Lower lobe of right lung (tissue), 2 donors: ENCODE measurements around the gene ZNF594. TPM values are rescaled to one million over a fixed set of nuclear protein-coding genes. Genes with fewer than 3 reads are reported as not detected.
"Not testable (repeated sequence)": the region's sequence is repeated elsewhere in the genome, so short reads cannot be mapped to it uniquely, and the experiment has no call there.

ENCODE experiments used
- ATAC-seq, 2 donors: fragments of 200-7000 bp; cut with Tn5 transposase; one replicate each; pipeline ENCODE4 v1.9.1; 2020 to 2022; ENCODE audit warnings: mild to moderate bottlenecking in 2 of 2, moderate library complexity in 2 of 2
- DNase-seq: peaks from one replicate; pipeline ENCODE4 v3.0.0-alpha.2; 2020
- H3K27ac ChIP-seq: fragments of 200-600 bp; one replicate; pipeline ENCODE4 v1.8.0; 2022
- H3K27me3 ChIP-seq: fragments of 200-600 bp; one replicate; pipeline ENCODE4 v1.8.0; 2022; ENCODE audit warnings: low read depth
- H3K36me3 ChIP-seq: fragments of 200-600 bp; one replicate; pipeline ENCODE4 v1.8.0; 2022; ENCODE audit warnings: mild to moderate bottlenecking
- H3K4me1 ChIP-seq: fragments of 200-600 bp; one replicate; pipeline ENCODE4 v1.8.0; 2022
- H3K4me3 ChIP-seq: fragments of 200-600 bp; one replicate; pipeline ENCODE4 v1.8.0; 2022; ENCODE audit warnings: mild to moderate bottlenecking
- H3K9me3 ChIP-seq: fragments of 200-600 bp; one replicate; pipeline ENCODE4 v1.8.0; 2022
- intact Hi-C: fragments of 100-400 bp; cut with DNase I; formaldehyde crosslinking; loops from one replicate; pipeline ENCODE4 v1.11.0; 2022
- total RNA-seq: library from RNA; stranded (reverse); fragmentation: NEBNext Ultra II Directional; extraction: Animal tissue kit (Norgen Biotek cat#: 25700); gene quantifications from one replicate; pipeline ENCODE4 v1.2.1, GENCODE V29; 2021
- TF ChIP-seq, protein P1 (sequence below): fragments of 200-600 bp; IDR thresholded peaks from one replicate; pipeline ENCODE4 v1.8.0; 2022; ENCODE audit warnings: antibody characterized with exemption, mild to moderate bottlenecking
- donor health status: DM: no; HTN: yes; CAD: no; lungs with severe emphysema.

The ZNF594 gene
- total RNA-seq, 1 donor from 2014 or later: 8.7 TPM

DNA sequence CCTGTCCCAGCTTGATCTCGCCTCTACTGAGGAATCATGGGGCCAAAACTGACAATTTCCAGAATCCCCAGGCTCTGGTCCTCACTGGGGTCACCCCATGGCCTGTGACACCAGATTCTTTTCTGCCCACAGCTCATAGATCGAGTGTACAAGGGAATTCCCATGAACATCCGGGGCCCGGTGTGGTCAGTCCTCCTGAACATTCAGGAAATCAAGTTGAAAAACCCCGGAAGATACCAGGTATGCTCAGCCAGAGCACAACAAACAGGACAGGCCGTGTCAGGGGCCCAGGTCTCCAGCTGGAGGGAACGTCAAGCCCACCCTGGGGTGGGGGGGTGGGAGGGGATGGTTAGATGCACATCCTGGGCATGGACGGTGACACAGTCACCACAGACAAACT lies 58.4 kb downstream of the ZNF594 start:
- Histone ChIP-seq H3K27me3 (no peaks in the 10 kb centered on the region), H3K4me1 (no peaks in the 10 kb centered on the region), H3K9me3 (no peaks in the 10 kb centered on the region), H3K4me3 (no peak overlapping the region), H3K27ac (no peak overlapping the region), H3K36me3 (no peaks in the 10 kb centered on the region)
- no peak for ATAC-seq
- TF ChIP-seq, protein P1, sequence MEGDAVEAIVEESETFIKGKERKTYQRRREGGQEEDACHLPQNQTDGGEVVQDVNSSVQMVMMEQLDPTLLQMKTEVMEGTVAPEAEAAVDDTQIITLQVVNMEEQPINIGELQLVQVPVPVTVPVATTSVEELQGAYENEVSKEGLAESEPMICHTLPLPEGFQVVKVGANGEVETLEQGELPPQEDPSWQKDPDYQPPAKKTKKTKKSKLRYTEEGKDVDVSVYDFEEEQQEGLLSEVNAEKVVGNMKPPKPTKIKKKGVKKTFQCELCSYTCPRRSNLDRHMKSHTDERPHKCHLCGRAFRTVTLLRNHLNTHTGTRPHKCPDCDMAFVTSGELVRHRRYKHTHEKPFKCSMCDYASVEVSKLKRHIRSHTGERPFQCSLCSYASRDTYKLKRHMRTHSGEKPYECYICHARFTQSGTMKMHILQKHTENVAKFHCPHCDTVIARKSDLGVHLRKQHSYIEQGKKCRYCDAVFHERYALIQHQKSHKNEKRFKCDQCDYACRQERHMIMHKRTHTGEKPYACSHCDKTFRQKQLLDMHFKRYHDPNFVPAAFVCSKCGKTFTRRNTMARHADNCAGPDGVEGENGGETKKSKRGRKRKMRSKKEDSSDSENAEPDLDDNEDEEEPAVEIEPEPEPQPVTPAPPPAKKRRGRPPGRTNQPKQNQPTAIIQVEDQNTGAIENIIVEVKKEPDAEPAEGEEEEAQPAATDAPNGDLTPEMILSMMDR: no peak
- no peak for DNase-seq
- intact Hi-C loops: no loop called here

DNA sequence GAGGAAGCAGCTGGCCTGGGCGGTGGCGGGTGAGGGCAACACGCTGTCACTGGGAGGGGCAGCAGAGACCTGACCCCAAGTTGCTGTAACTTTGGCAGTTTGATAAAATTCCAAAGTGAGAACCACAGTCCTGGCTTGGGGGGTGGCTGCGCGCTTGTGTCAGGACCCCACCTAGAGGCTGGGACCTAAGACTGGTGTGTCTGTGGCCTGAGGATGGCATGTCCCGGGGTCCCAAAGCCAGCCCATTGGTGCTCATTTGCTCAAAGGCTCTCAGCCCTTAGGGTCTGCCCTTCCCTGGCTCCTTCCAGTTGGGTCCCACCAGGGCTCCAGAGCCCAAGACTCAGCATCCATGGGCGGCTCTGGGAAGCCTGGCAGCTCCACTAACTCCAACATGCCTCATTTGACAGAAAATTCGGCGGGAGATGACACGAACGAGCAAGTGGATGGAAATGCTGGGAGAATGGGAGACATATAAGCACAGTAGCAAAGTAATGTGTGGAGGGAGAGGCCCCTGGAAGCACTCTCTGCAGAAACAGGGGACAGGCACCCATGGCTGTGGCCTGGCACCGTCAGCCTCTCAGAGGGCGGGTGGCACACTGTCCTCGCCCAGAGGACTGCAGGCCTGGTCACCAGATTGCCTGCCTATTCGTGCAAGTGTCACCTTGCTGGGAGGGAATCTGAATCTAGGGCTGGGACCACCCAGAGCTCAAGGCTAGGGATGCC lies 59.0 kb downstream of the ZNF594 start:
- H3K4me3 ChIP-seq, H3K9me3 ChIP-seq, H3K27ac ChIP-seq, H3K27me3 ChIP-seq, H3K4me1 ChIP-seq, H3K36me3 ChIP-seq, intact Hi-C loops, ATAC-seq: not testable (repeated sequence)
- peak; percentile 28 for DNase-seq

DNA sequence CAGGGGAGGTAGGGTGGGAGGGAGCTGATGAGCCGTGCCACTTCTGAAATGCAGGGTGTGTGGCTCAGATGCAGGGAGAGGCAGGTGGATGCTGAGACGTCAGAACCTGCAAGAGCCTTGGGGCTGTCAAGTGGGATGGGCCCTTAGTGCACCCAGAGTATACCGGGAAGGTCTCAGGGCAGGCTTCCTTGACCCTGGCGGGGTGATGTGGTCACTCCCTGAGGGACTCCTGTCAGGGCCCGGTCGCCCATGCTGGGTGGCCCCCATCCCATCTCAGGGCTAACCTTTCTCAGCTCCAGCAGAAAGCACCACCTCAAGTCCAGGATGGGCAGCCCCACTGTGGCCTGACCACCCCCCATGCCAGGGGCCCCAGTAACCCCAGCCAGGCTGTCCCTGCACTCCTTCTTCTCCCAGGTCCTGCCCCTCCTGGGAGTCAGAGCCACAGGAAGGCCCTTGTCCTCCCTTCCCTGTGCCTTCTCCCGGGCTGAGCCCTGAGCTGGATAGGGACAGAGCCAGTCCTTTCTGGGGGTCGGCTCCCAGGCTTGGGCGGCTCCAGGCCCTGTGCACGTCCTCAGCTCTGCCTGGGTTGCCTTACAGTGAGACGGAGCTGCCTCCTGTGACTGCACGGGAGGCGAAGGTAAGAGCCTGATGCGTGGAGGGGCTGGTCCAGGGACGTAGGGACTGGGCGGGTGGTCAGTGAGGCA lies 59.7 kb downstream of the ZNF594 start:
- intact Hi-C loops, H3K9me3 ChIP-seq, H3K4me1 ChIP-seq, ATAC-seq, DNase-seq, H3K36me3 ChIP-seq, H3K27ac ChIP-seq, H3K27me3 ChIP-seq, H3K4me3 ChIP-seq: not testable (repeated sequence)

DNA sequence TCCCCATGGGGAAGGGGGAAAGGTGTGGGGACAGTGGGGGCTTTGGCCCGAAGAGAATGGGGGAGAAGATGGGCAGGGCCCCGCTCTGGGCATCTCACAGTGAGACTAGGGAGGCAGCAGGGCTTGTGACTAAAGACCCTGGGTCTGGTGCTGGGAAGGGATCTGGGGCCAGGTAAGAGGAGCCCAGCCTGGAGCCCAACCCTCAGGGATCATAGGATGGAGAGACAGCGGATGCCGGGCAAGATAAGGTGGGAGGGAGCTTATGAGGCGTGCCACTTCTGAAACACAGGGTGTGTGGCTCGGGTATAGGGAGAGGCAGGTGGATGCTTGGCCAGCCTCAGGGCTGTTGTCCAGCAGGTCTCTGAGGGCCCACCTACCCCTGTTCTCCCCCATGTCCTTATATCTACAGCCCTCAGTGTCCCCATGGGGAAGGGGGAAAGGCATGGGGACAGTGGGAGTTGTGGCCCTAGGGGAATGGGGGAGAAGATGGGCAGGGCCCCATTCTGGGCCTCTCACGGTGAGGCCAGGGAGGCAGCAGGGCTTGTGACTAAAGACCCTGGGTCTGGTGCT lies 60.4 kb downstream of the ZNF594 start:
- no peak overlapping the region for H3K4me3 ChIP-seq
- intact Hi-C loops: no loop called here
- DNase-seq (no peak), ATAC-seq (no peak)
- no peaks in the 10 kb centered on the region for H3K9me3 ChIP-seq
- no peaks in the 10 kb centered on the region for H3K36me3 ChIP-seq
- H3K27me3 ChIP-seq: no peaks in the 10 kb centered on the region
- TF ChIP-seq, protein P1: no peak
- H3K27ac ChIP-seq: no peak overlapping the region
- no peaks in the 10 kb centered on the region for H3K4me1 ChIP-seq

DNA sequence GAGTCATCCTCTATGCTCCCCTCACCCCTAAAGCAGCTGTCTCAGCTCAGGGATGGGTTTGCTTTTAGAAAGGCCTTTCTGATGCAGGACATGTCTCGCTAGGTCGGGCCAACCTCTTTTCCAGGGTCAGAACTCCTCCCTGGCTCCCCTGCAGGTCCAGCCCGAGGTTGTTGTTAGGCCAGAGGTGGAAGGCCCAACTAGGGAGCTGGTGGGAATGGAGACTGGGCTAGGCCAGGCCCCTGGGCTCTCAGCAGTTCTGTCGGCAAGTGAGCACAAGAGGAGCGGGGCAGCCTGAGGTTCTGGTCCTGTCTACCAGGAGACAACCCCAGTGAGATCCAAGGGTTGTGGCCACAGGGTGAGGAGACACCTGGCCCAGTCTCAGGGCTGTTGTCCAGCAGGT lies 61.0 kb downstream of the ZNF594 start:
- DNase-seq, H3K4me1 ChIP-seq, H3K27ac ChIP-seq, H3K4me3 ChIP-seq, ATAC-seq, H3K27me3 ChIP-seq, intact Hi-C loops, H3K9me3 ChIP-seq, H3K36me3 ChIP-seq: not testable (repeated sequence)

DNA sequence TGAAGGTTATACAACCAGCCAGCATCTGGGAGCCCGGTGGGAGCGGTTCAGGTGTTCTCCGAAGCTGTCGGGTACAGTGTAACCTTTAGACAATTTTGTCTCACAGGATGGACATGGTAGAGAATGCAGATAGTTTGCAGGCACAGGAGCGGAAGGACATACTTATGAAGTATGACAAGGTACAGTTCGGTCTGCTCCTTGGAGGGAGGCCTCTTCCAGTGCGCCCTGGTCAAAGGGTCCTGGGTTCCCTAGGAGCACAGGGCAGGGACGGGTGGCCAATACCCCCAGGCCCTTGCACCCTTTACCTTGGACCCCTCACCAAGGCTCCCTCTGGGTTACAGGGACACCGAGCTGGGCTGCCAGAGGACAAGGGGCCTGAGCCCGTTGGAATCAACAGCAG lies 61.4 kb downstream of the ZNF594 start:
- H3K4me1 ChIP-seq, H3K27me3 ChIP-seq, intact Hi-C loops, ATAC-seq, H3K9me3 ChIP-seq, H3K4me3 ChIP-seq, H3K27ac ChIP-seq, H3K36me3 ChIP-seq, DNase-seq: not testable (repeated sequence)

DNA sequence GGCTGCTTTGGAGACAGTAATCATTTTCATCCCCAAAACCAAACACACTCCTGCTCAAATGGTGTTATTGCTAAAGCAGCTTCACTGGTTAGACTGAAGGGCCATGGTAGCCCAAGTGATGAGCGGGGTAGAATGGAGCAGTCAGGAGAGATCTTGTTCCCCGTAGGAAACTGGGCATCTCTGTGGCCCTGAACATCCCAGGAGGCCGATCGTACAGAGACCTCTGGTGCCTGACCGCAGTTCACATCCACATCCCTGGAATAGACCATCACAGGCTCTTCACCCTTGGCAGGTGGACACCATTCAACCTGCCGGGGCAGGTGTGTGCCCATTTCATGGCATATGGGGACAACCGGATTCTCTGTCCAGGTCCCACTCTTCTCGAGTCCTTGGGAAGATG lies 61.9 kb downstream of the ZNF594 start:
- DNase-seq, H3K27ac ChIP-seq, H3K9me3 ChIP-seq, ATAC-seq, H3K36me3 ChIP-seq, H3K4me1 ChIP-seq, intact Hi-C loops, H3K27me3 ChIP-seq, H3K4me3 ChIP-seq: not testable (repeated sequence)

Other genes with a start within 250 kb of the ZNF594 start
- 528 TPM for gene PFN1, start 243.3 kb downstream of the ZNF594 start, total RNA-seq
- gene ENO3, start 240.7 kb downstream of the ZNF594 start, total RNA-seq: 8.2 TPM
- 56.3 TPM for gene SPAG7, start 224.1 kb downstream of the ZNF594 start, total RNA-seq
- gene CAMTA2, start 204.2 kb downstream of the ZNF594 start, total RNA-seq: 49.9 TPM
- 1.9 TPM for gene INCA1, start 194.3 kb downstream of the ZNF594 start, total RNA-seq
- gene KIF1C, start 193.9 kb downstream of the ZNF594 start, total RNA-seq: 182 TPM
- 0.86 TPM for gene SLC52A1, start 156.4 kb downstream of the ZNF594 start, total RNA-seq
- 7.1 TPM for gene ZFP3, start 113.4 kb downstream of the ZNF594 start, total RNA-seq
- gene ZNF232, start 80.0 kb downstream of the ZNF594 start, total RNA-seq: 11.4 TPM
- gene USP6, start 75.8 kb downstream of the ZNF594 start, total RNA-seq: 0.30 TPM
- 35.5 TPM for gene SCIMP, start 43.0 kb upstream of the ZNF594 start, total RNA-seq
- 44.2 TPM for gene RABEP1, start 90.4 kb upstream of the ZNF594 start, total RNA-seq
- 36.7 TPM for gene NUP88, start 227.8 kb upstream of the ZNF594 start, total RNA-seq
- 37.2 TPM for gene RPAIN, start 228.3 kb upstream of the ZNF594 start, total RNA-seq
- 57.5 TPM for gene C1QBP, start 247.3 kb upstream of the ZNF594 start, total RNA-seq